ENCODE results near the gene DYDC1.
"Not testable (repeated sequence)": the region's sequence is repeated elsewhere in the genome, so short reads cannot be mapped to it uniquely, and the experiment has no call there.

The DYDC1 gene

GRCh38 chr10:80356563-80356988 lies at the start of gene DYDC1, which contains the start of gene DYDC2:
DYDC1 (minus strand) TSS chr10:80356755; CDS start chr10:80352601, 4,154 bp downstream.
DYDC2 (plus strand) TSS chr10:80356781; CDS start chr10:80362444, 5,663 bp downstream.
- DNase-seq = peak; percentile 35 to 62

DNA sequence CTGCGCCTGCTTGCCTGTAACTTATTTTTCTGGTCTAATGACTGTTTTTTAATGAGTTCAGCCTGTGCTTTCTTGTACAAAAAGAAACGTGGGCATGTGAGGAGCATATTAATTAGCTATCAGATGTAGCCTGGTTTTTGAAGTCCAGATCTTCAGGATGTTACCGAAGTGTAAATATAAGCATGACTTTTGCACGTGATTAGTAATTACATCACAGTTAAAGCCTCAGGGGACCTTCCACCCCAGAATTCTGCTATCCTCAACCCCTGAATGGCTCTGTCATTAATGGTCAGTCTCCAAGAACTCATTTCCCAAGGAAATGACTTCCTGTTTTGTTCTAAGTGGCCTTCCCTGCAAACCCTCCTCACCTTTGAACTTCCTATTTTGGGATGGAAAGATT lies 49.6 kb upstream of the DYDC1 start:
- no peak for DNase-seq

- no peak for DNase-seq
Observed at GRCh38 chr10:80405626-80406025, 49.1 kb upstream of the DYDC1 start.

DNA sequence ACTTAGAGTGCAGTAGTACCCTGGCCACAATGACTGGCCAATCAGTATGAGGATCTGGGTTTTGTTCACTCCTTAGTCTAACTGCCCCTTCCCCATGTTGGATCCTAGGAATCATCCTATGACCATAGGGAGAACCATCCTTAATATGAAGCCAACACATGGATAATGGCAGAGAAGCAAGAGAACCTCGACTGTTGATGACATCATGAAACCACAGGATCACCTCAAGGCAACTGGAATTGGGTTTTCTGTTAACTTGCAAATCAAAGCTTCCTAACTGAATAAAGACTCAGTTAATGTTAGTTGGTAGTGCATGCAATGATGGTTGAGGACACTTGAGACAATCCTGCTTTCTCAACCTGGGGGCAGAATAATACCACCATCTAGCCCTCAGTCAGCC lies 48.5 kb upstream of the DYDC1 start:
- DNase-seq = no peak

DNA sequence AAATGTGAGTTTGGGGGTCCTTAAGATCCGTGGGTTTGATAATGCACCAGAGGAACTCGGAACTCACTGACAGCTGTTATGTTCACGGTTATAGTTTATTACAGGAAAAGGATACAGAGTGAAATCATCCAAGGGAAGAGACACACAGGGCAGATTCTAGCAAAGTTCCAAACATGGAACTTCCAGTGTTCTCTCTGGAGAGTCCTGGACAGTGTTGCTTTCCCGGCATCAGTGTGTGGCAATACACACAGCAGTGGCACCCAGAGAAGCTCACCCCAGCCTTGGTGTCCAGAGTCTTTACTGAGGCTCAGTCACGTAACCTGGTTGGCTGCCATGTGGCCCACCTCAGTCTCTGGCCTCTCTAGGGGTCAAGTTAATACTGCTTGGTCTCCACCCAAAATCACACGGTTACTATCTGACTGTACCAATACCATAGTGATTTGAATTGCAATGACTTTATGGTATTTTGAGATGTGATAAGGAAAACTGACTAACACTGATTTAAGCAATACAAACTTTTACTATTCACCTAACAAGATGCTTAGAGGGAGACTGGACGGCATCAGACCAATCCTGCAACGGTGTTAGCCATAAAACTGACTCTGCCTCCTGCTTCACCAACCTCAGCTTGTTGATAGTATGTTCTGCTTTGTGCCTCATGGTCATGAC lies 43.7 kb upstream of the DYDC1 start:
- DNase-seq = no peak

GRCh38 chr10:80397014-80397413 lies 40.5 kb upstream of the DYDC1 start:
- no peak for DNase-seq

- DNase-seq = no peak
Observed at GRCh38 chr10:80394358-80394916, 37.9 kb upstream of the DYDC1 start.

DNA sequence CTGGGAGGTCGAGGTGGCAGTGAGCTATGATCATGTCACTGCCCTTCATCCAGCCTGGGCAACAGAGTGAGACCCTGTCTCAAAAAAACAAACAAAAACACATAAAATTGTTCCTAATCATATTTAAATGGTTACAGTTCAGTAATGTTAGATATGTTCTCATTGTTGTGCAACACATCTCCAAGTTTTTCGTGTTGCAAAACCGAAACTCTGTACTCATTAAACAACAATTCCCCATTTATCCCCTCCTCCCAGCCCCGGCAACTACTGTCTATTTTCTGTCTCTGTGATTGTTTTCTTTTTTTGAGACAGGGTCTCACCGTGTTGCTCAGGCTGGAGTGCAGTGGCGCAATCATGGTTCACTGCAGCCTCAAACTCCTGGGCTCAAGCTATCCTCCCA lies 35.7 kb upstream of the DYDC1 start:
- DNase-seq = no peak

DNA sequence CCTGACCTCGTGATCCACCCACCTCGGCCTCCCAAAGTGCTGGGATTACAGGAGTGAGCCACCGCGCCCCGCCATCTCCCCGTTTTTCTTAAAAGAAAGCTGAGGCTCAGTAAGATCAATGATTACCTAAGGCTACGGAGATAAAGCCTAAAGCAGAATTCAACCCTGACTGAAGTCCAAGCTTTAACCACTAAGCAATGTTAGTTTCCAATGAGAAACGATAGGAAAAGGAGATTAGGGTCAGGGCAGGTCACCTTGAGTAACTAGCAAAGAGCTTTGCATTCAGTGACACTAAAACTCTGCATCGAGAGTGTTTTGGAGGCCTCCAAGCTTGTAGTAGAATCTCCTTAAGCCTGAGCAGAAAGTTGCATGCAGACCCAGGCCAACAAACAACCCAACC lies 34.2 kb upstream of the DYDC1 start:
- no peak for DNase-seq

- DNase-seq = peak; percentile 12 to 25
Observed at GRCh38 chr10:80382989-80383388, 26.4 kb upstream of the DYDC1 start.

DNA sequence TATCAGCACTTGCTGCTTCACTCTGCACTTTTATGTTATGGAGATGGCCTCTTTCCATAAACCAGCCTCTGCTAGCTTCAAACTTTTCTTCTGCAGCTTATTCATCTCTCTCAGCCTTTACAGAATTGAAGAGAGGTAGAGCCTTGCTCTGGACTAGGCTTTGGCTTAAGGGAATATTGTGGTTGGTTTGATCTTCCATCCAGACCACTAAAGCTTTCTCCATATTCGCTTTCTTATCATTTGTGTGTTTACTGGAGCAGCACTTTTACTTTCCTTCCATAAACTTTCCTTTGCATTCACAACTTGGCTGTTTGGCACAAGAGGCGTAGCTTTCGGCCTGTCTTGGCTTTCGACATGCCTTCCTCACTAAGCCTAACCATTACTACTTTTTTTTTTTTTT lies 23.6 kb upstream of the DYDC1 start:
- no peak for DNase-seq

DNA sequence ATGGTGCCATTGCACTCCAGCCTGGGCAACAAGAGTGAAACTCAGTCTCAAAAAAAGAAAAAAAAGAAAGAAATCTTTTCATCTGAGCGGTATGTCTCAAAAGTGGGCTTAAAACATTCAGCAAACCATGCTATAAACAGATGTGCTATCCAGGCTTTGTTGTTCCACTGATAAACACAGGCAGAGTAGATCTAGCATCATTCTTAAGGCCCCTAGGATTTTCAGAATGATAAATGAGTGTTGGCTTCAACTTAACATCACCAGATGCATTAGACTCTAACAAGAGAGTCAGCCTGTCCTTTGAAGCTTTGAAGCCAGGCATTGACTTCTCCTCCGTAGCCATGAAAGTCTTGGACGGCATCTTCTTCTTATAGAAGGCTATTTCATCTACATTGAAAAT lies 23.1 kb upstream of the DYDC1 start:
- no peak for DNase-seq

DNA sequence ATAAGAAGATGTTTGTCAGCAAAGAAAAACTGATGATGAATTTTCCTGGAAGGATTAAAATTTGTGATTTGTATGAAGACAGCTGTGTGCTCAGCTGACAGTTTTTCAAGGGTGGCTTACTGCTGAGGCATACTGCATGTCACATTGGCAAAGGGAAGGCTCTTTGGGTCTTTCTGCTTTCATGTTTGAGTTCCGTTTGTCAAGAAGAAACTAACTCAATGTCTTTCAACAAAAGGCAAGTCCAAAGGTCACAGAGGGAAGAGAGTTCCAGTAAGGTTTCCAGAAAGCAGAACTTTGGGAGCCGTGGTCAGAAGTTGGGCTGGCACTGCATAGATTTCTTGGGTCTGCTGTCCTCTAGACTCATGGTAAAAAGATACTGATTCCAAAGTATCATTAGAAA lies 16.9 kb upstream of the DYDC1 start:
- no peak for DNase-seq

DNA sequence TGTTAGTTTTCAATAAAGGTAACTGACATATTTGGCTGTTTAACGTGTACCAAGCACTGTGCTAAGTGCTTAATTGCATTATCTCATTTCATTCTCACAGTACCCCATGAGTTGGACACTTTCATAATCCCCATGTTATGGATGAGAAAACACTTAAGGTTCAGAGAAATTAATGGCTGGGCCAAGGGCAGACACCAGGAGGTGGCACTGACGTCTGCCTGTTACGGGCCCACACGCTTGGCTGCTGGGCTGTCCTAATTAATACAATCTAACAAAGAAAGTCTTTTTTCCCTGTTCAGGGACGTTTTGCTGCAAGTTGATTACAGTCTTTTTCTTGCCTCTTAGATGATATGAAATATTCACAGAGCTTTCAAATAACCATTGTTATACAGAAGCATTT lies 16.1 kb upstream of the DYDC1 start:
- no peak for DNase-seq

- DNase-seq = no peak
Observed at GRCh38 chr10:80371467-80371866, 14.9 kb upstream of the DYDC1 start.

- no peak for DNase-seq
Observed at GRCh38 chr10:80365510-80365909, 9.0 kb upstream of the DYDC1 start.

- DNase-seq = no peak
Observed at GRCh38 chr10:80359644-80360043, 3.1 kb upstream of the DYDC1 start.

GRCh38 chr10:80358925-80359324 lies 2.4 kb upstream of the DYDC1 start:
- not testable (repeated sequence) for DNase-seq

DNA sequence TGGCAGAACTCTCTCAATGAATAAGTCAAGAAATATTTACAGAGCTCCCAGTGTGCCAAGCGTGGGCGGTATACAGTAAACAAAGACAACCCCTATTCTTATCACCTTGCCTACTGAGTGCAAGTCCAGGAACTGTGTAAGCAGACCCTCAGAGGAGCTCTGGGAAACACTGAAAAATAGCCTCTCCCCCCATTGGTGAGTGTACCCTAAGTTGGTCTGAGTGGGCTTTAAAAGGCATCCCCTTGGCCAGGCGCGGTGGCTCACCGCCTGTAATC lies 1.2 kb upstream of the DYDC1 start:
- no peak for DNase-seq

DNA sequence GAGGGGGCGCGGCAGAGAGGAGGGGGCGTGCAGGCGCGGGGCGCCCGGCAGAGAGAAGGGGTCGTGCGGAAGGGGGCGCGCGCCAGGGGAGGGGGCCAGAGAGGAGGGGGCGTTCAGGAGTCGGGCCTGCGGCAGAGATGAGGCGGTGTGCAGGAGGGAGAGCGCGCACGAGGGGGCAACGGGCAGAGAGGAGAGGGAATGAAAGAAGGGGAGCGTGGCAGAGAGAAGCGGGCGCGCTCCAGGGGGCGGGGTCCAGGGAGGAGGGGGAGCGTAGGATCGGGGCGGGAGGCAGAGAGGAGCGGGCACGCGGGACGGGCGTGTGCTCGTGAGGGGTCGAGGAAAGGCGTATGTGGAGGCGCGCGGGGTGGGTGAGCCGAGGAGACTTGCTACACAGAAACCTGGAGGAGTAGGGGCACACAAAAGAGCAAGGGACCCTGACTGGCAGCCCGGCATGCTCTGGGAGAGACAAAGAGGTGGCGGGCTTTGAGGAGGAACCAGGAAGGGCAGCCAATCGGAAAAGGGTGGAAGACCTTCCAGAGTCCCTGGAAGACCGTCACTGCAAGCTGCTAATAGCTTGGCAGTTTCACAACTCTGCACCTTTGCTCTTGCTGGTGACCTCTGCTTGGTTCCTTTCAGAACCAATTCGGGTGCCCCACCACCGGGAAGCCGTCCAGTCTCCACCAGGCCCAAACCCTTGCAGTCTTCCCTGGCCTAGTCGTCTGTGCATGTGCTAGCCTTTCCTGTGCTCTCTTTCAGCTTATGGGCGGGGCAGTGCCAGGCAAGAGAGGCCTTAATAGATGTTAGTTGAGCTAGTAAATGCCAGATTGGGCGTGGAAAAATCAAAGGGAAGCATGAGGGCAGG lies 665 bp upstream of the DYDC1 start:
- DNase-seq = no peak

DNA sequence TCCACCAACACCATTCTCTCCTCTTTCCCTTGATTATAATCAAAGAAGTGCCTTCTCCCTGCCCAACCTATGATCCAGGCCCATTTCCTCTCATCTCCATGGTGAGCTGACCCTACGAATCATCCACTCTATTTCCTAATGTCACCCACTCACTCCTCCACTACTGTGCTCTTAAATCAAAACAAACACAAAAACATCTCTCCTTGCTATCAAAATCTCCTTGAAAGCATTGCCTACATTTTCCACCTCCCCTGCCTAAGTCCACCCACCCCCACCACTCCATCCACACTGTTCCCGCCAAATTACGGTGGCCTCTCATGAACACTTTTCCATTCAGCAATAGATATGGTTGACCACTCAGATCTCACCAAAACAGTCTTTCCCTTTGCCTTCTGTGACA lies 5.3 kb downstream of the DYDC1 start:
- no peak for DNase-seq

DNA sequence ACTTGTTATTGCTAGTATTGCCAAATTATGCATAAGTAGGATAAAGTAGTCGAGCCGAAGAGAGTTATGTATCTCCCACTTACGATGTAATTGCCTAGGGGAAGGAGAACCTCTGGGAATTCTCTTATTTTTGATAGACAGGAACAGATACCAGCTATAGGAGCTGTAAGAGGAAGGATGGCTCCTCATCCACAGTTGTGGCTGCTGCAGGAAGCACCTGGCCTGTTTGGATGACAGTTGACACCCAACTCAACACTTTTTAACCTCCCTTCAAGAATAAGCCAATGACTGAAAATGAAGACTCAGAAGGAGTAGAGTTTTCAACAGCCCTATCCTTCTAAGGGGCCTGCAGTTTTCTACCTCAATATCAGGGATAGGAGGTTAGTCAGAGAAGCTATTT lies 6.3 kb downstream of the DYDC1 start:
- no peak for DNase-seq

GRCh38 chr10:80344912-80345311 lies 11.6 kb downstream of the DYDC1 start:
- no peak for DNase-seq

DNA sequence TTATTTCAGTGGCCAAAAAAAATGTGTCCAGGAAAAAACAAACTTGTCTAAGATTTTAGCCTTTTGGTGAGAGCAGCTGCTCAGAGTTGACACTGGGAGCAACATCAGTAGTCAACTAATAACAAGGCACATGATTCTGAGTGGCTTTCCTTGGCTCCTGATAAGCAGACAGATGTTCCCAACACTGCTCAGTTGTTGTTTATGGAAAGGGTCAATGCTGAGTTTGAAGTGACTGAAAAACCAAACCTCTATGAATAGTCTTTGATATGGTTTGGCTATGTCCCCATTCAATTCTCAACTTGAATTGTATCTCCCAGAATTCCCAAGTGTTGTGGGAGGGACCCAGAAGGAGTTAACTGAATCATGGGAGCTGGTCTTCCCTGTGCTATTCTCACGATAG lies 12.3 kb downstream of the DYDC1 start:
- DNase-seq = no peak

Measured in stimulated activated CD4-positive, alpha-beta T cell treated with anti-CD3 and anti-CD28 coated beads, Interleukin-2, amount 100 ng/mL, for 48 hours (primary cell).